BJ (cell line): ENCODE data around the gene SOX21. TPM values are rescaled to one million over a fixed set of nuclear protein-coding genes. Genes with fewer than 3 reads are reported as not detected.

ENCODE experiments used
- CTCF ChIA-PET: fragments of 350-600 bp; formaldehyde crosslinking; extraction: SDS; loops from one replicate; lab custom pipeline; 2021; ENCODE audit warnings: antibody characterized with exemption, inconsistent platforms; lab: Yijun Ruan, JAX
- POLR2A ChIA-PET: fragments of 300-600 bp; sonication (Branson Sonifier 250); formaldehyde crosslinking; extraction: SDS; loops from one replicate; lab custom pipeline; 2021; ENCODE audit warnings: antibody characterized with exemption; lab: Charles Lee
- DNase-seq: peaks from one replicate; pipeline ENCODE4 v3.0.0-alpha.2; 2011; ENCODE audit warnings: low read depth
- H3K27me3 ChIP-seq: 2 replicates; pipeline ENCODE4 v1.6.0; 2011; ENCODE audit warnings: low read length; ENCODE audit not compliant: control insufficient read depth, insufficient read depth
- H3K36me3 ChIP-seq: 2 replicates; pipeline ENCODE4 v1.5.1; 2011; ENCODE audit warnings: low read length; ENCODE audit not compliant: control insufficient read depth, insufficient read depth
- H3K4me3 ChIP-seq: 2 replicates; pipeline ENCODE4 v1.5.1; 2011; ENCODE audit warnings: low read depth, mild to moderate bottlenecking, control low read depth, low read length
- polyA plus RNA-seq: library from polyadenylated mRNA; depleted of rRNA; stranded (reverse); fragments of >200 nt; gene quantifications from 2 replicates; pipeline ENCODE4 v1.2.3, GENCODE V29; 2011
- TF ChIP-seq, protein P1 (sequence below): IDR thresholded peaks from 2 replicates; pipeline ENCODE4 v1.5.1; 2011; ENCODE audit warnings: low read depth, mild to moderate bottlenecking, control low read depth, inconsistent platforms, low read length, moderate library complexity; ENCODE audit not compliant: insufficient read depth

Gene SOX21
- polyA plus RNA-seq, 1 experiment = not detected

DNA sequence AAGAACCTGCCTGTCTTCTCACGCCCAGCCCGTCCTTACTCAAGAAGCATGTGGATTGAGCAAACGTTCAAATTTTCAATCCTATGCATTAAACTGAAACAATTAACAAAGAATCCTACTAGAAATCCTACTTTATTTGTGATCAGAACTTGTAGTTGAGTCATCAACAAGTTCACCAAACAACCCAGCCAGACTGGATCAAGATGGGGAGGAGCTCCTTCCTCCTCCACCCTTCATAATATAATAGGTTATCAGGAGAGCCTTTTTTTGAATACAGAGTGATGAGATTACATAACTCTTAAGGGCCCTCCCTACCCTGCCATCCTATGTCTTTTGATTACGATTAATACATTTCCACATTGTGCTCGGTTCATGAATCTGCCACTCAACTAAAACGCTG lies 32.7 kb downstream of the SOX21 start:
- TF ChIP-seq, protein P1, sequence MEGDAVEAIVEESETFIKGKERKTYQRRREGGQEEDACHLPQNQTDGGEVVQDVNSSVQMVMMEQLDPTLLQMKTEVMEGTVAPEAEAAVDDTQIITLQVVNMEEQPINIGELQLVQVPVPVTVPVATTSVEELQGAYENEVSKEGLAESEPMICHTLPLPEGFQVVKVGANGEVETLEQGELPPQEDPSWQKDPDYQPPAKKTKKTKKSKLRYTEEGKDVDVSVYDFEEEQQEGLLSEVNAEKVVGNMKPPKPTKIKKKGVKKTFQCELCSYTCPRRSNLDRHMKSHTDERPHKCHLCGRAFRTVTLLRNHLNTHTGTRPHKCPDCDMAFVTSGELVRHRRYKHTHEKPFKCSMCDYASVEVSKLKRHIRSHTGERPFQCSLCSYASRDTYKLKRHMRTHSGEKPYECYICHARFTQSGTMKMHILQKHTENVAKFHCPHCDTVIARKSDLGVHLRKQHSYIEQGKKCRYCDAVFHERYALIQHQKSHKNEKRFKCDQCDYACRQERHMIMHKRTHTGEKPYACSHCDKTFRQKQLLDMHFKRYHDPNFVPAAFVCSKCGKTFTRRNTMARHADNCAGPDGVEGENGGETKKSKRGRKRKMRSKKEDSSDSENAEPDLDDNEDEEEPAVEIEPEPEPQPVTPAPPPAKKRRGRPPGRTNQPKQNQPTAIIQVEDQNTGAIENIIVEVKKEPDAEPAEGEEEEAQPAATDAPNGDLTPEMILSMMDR = no peak
- H3K36me3 ChIP-seq = no peaks in the 10 kb centered on the region
- no peak overlapping the region for H3K4me3 ChIP-seq
- ChIA-PET CTCF (interaction anchor here (1.3 kb wide), 1 partner anchor 701 kb away, joined by 3 read pairs; no protein-coding TSS in a partner anchor), POLR2A (no interaction called here)
- no peak for DNase-seq
- peaks cover 4% of the 10 kb centered on the region for H3K27me3 ChIP-seq

DNA sequence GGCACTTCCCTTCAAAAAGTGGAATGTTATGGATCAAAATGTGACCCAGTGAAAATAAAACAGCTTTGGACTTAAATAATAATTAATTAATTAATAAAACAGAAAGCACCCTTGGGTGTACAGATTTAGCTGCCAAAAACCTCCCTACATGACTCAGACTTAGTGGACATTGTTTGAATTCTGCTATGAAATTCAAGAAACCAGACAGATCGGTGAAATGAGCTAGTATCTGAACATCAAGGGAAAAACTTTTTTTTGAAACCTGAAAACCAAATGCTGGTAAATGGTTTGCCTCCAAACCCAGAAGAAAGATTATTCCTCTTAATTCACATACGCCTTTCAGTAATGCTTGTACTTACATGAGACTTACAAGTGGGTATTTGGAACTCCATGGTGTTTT lies 33.5 kb downstream of the SOX21 start:
- peaks cover 4% of the 10 kb centered on the region for H3K27me3 ChIP-seq
- TF ChIP-seq, protein P1 = no peak
- no peak overlapping the region for H3K4me3 ChIP-seq
- no peaks in the 10 kb centered on the region for H3K36me3 ChIP-seq
- DNase-seq = no peak
- POLR2A ChIA-PET = no interaction called here
- CTCF ChIA-PET = interaction anchor here (1.3 to 2.4 kb wide), 2 partner anchors 19 to 702 kb away, joined by 3 to 9 read pairs; no protein-coding TSS in a partner anchor

DNA sequence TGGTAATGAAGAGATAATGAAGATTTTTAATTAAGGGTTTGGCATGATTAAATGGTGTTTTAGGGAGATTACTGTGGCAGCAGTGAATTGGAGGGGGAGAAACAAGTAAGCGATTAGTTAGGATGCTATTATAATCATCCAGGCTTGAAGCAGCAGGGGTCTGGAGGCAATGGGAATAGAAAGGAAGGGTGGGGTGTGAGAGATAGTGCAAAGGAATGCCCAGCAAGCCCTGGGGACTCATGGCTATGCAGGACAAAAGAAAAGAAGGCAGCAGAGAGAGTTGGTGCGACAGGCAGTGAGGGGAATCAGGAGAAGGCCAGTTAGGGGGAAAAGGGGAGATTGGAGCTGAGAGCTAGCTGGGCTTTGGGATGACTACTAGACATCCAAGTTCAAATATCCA lies 34.5 kb downstream of the SOX21 start:
- TF ChIP-seq, protein P1 = no peak
- DNase-seq = no peak
- no peak overlapping the region for H3K4me3 ChIP-seq
- CTCF ChIA-PET = interaction anchor here (2.4 kb wide), 1 partner anchor 18 kb away, joined by 9 read pairs; no protein-coding TSS in a partner anchor
- no peaks in the 10 kb centered on the region for H3K36me3 ChIP-seq
- POLR2A ChIA-PET = no interaction called here
- peaks cover 2% of the 10 kb centered on the region for H3K27me3 ChIP-seq

DNA sequence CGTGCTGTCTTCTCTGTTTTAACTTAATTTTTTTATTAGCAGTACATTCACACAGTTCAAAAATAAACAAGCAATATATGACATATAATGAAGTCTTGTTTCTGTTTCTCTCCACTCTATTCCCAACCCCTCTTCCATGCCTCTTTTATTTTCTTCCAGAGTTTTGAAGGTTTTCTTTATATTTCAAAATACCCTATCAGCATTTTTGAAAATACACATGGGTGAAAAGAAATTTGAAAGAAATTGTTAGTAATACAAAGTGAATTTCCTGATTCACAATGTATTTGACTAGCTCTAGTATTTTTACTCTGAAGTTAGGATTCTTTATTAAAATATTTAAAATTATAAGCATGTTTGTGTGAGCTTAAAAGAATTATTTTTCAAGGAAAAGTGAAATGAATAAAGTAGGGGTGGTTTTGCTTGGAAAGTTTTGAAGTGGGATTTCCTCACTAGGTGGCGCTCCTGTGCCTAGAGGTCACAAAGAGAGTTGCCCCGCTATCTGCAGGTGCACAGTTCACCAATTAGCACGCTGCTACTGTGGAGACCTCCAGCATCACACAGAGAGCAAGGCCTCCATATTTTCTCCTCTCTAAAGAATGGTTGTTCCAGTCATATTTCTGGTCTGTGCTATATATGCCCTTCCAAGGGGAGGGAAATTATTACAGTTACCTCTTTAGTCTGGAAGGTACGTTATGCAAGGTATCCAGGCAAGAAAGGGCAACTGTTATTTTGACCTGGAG lies 37.6 kb downstream of the SOX21 start:
- ChIA-PET CTCF (interaction anchor here (0.6 to 6.2 kb wide), 15 partner anchors 8 to 729 kb away, joined by 3 to 59 read pairs (median 3); no protein-coding TSS in a partner anchor), POLR2A (no interaction called here)
- Histone ChIP-seq H3K4me3 (no peak overlapping the region), H3K36me3 (no peaks in the 10 kb centered on the region), H3K27me3 (peaks cover 2% of the 10 kb centered on the region)
- TF ChIP-seq, protein P1 = peak; percentile 76
- no peak for DNase-seq

DNA sequence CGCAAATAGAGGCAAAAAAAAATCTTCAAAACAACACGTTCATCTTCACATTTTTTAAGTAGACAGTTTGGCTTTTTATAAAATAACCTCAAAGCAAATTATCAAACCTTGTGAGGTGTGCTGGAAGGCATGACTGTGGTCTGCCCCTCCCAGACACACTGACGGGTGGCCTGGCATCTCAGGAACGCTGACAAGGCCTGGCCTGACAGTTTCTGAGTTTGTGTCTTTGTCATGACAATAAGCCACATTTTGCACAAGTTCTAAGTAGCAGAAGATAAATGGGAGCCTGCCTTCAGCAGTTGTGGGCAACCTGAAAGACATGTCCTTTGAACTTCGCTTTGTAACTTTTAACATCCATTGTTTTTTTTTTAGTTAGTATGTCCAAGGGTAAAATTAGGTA lies 38.5 kb downstream of the SOX21 start:
- H3K4me3 ChIP-seq = no peak overlapping the region
- POLR2A ChIA-PET = no interaction called here
- TF ChIP-seq, protein P1 = no peak
- no peaks in the 10 kb centered on the region for H3K36me3 ChIP-seq
- H3K27me3 ChIP-seq = peaks cover 3% of the 10 kb centered on the region
- CTCF ChIA-PET = interaction anchor here (0.6 to 6.2 kb wide), 6 partner anchors 10 to 730 kb away, joined by 3 to 59 read pairs (median 6); no protein-coding TSS in a partner anchor
- DNase-seq = no peak
